ENCODE data around the gene PHC2. TPM values are rescaled to one million over a fixed set of nuclear protein-coding genes. Genes with fewer than 3 reads are reported as not detected.

PHC2 gene
- polyA plus RNA-seq, 1 donor from 2014 or later: 171 TPM

DNA sequence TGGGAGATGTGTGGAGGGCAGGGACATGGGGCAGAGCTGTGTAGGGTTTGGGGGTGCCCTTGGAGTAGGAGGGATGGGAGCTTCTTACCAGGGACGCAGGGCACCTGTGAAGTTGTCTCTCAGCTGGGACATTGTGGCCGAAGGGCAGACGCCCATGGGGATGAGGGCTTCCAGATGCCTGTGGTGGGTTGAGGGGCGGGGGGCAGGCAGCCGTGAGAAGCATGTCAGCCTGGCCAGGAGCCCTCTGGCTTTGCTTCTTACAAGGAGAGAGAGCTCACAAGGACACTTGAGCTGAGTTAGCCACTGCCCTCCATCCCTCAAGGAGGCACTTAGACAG lies 118.5 kb downstream of the PHC2 start:
- Histone ChIP-seq H3K36me3 (ENCODE audit: insufficient read depth, low read length) (no peaks in the 10 kb centered on the region), H3F3A (ENCODE audit: insufficient read depth, low read length, poor library complexity, severe bottlenecking) (no peaks in the 10 kb centered on the region), H3K9me3 (ENCODE audit: low read length) (no peaks in the 10 kb centered on the region), H3K4me2 (ENCODE audit: low read length) (no peak overlapping the region), H2AFZ (ENCODE audit: low read depth, low read length) (no peak overlapping the region), H3K27ac (ENCODE audit: low read length) (no peak overlapping the region), H3K4me3 (ENCODE audit: low read length) (no peak overlapping the region), H3K9me2 (ENCODE audit: insufficient read depth, low read length) (no peaks in the 10 kb centered on the region), H4K20me1 (ENCODE audit: insufficient read depth) (no peaks in the 10 kb centered on the region), H3K9ac (ENCODE audit: low read length) (no peak overlapping the region), H3K27me3 (ENCODE audit: insufficient read depth, low read depth, low read length) (no peaks in the 10 kb centered on the region), H3K79me2 (replicated peaks; ENCODE audit: insufficient read depth, low read length) (no peaks in the 10 kb centered on the region)
- TF ChIP-seq MXI1 (conservative IDR thresholded peaks at IDR 0.05; ENCODE audit: poor library complexity, severe bottlenecking): no peak
- TF ChIP-seq, protein P1, sequence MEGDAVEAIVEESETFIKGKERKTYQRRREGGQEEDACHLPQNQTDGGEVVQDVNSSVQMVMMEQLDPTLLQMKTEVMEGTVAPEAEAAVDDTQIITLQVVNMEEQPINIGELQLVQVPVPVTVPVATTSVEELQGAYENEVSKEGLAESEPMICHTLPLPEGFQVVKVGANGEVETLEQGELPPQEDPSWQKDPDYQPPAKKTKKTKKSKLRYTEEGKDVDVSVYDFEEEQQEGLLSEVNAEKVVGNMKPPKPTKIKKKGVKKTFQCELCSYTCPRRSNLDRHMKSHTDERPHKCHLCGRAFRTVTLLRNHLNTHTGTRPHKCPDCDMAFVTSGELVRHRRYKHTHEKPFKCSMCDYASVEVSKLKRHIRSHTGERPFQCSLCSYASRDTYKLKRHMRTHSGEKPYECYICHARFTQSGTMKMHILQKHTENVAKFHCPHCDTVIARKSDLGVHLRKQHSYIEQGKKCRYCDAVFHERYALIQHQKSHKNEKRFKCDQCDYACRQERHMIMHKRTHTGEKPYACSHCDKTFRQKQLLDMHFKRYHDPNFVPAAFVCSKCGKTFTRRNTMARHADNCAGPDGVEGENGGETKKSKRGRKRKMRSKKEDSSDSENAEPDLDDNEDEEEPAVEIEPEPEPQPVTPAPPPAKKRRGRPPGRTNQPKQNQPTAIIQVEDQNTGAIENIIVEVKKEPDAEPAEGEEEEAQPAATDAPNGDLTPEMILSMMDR (IDR thresholded peaks at IDR 0.05; ENCODE audit: poor library complexity, severe bottlenecking): no peak
- TF ChIP-seq EZH2 (IDR thresholded peaks at IDR 0.05; ENCODE audit: borderline replicate concordance, insufficient read depth, low read length, poor library complexity, severe bottlenecking): no peak
- TF ChIP-seq, protein P2, sequence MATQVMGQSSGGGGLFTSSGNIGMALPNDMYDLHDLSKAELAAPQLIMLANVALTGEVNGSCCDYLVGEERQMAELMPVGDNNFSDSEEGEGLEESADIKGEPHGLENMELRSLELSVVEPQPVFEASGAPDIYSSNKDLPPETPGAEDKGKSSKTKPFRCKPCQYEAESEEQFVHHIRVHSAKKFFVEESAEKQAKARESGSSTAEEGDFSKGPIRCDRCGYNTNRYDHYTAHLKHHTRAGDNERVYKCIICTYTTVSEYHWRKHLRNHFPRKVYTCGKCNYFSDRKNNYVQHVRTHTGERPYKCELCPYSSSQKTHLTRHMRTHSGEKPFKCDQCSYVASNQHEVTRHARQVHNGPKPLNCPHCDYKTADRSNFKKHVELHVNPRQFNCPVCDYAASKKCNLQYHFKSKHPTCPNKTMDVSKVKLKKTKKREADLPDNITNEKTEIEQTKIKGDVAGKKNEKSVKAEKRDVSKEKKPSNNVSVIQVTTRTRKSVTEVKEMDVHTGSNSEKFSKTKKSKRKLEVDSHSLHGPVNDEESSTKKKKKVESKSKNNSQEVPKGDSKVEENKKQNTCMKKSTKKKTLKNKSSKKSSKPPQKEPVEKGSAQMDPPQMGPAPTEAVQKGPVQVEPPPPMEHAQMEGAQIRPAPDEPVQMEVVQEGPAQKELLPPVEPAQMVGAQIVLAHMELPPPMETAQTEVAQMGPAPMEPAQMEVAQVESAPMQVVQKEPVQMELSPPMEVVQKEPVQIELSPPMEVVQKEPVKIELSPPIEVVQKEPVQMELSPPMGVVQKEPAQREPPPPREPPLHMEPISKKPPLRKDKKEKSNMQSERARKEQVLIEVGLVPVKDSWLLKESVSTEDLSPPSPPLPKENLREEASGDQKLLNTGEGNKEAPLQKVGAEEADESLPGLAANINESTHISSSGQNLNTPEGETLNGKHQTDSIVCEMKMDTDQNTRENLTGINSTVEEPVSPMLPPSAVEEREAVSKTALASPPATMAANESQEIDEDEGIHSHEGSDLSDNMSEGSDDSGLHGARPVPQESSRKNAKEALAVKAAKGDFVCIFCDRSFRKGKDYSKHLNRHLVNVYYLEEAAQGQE (IDR thresholded peaks at IDR 0.05; ENCODE audit: borderline replicate concordance): no peak
- TF ChIP-seq TAF1 (IDR thresholded peaks at IDR 0.05; ENCODE audit: low read depth): no peak
- TF ChIP-seq SMC3 (conservative IDR thresholded peaks at IDR 0.05; ENCODE audit: poor library complexity): no peak
- no peak for TF ChIP-seq RAD21 (conservative IDR thresholded peaks at IDR 0.05)
- no peak for TF ChIP-seq EP300 (conservative IDR thresholded peaks at IDR 0.05; ENCODE audit: poor library complexity, severe bottlenecking)

DNA sequence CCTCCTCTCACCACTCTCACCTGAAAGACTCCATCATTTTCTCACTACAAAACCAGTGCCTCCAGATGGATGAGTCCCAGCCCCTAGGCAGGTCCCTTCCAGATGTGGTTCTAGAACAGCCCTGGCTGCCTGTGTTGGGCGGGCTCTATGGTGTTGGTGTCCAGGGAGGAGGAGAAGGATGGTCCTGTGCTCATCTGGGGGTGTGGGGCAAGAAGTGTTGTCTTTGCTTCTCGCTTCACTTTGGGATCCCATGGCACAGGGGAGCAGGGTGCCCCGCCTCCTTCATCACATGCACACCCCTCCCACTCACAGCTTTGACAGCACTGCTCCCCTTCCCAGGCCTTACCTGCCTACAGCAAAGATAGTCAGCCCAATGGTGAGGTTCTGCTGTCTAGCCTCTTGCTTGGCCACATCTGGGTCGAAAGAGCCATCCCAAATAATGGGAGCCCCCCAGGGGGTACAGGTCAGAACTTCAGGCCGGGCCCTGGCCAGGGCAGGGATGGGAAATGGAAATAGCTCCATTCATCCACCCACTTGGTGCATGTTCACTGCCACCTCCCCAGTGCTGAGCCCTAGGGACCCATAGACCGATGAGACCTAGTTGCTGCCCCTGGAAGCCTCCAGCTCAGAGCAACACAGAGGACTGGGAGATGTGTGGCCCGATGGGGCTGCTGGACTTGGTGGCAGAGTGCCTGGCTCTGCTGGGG lies 119.0 kb downstream of the PHC2 start:
- TF ChIP-seq EP300 (conservative IDR thresholded peaks at IDR 0.05; ENCODE audit: poor library complexity, severe bottlenecking) (no peak), RAD21 (conservative IDR thresholded peaks at IDR 0.05) (no peak), POLR2AphosphoS5 (IDR thresholded peaks at IDR 0.05) (no peak), TAF1 (IDR thresholded peaks at IDR 0.05; ENCODE audit: low read depth) (no peak), EZH2 (IDR thresholded peaks at IDR 0.05; ENCODE audit: borderline replicate concordance, insufficient read depth, low read length, poor library complexity, severe bottlenecking) (no peak), SMC3 (conservative IDR thresholded peaks at IDR 0.05; ENCODE audit: poor library complexity) (no peak), MXI1 (conservative IDR thresholded peaks at IDR 0.05; ENCODE audit: poor library complexity, severe bottlenecking) (no peak)
- TF ChIP-seq, protein P2 (IDR thresholded peaks at IDR 0.05; ENCODE audit: borderline replicate concordance): no peak
- TF ChIP-seq, protein P1 (IDR thresholded peaks at IDR 0.05; ENCODE audit: poor library complexity, severe bottlenecking): no peak
- H3K27me3 ChIP-seq (ENCODE audit: insufficient read depth, low read depth, low read length): no peaks in the 10 kb centered on the region
- no peaks in the 10 kb centered on the region for H3K36me3 ChIP-seq (ENCODE audit: insufficient read depth, low read length)
- H2AFZ ChIP-seq (ENCODE audit: low read depth, low read length): no peak overlapping the region
- no peak overlapping the region for H3K4me2 ChIP-seq (ENCODE audit: low read length)
- no peaks in the 10 kb centered on the region for H3F3A ChIP-seq (ENCODE audit: insufficient read depth, low read length, poor library complexity, severe bottlenecking)
- H4K20me1 ChIP-seq (ENCODE audit: insufficient read depth): no peaks in the 10 kb centered on the region
- H3K27ac ChIP-seq (ENCODE audit: low read length): no peak overlapping the region
- H3K9me2 ChIP-seq (ENCODE audit: insufficient read depth, low read length): no peaks in the 10 kb centered on the region
- no peak overlapping the region for H3K9ac ChIP-seq (ENCODE audit: low read length)
- no peak overlapping the region for H3K4me3 ChIP-seq (ENCODE audit: low read length)
- H3K9me3 ChIP-seq (ENCODE audit: low read length): no peaks in the 10 kb centered on the region
- no peaks in the 10 kb centered on the region for H3K79me2 ChIP-seq (replicated peaks; ENCODE audit: insufficient read depth, low read length)

Measured in neural cell (in vitro differentiated cells).